Amniotic stem cell (primary cell): Measurements from ENCODE around the gene NIPBL.
"Not testable (repeated sequence)": the region's sequence is repeated elsewhere in the genome, so short reads cannot be mapped to it uniquely, and the experiment has no call there.

Source experiments
- DNase-seq: peaks from one replicate; lab custom pipeline; 2025; lab: John Stamatoyannopoulos, UW

The NIPBL gene

GRCh38 chr5:36876299-36876964, at the start of gene NIPBL:
Gene NIPBL (plus strand): TSS chr5:36876769. CDS start chr5:36953697, 76,928 bp downstream.
- DNase-seq = peak; percentile 87

GRCh38 chr5:36832274-36832673, 44.3 kb upstream of the NIPBL start:
- DNase-seq = no peak

- DNase-seq = no peak
These were observed 39.7 kb upstream of the NIPBL start for GRCh38 chr5:36836831-36837230.

GRCh38 chr5:36839489-36840476, 36.8 kb upstream of the NIPBL start:
- DNase-seq = no peak

GRCh38 chr5:36841677-36842076, 34.9 kb upstream of the NIPBL start:
- no peak for DNase-seq

- no peak for DNase-seq
These were observed 34.5 kb upstream of the NIPBL start for GRCh38 chr5:36842087-36842486.

- no peak for DNase-seq
These were observed 32.3 kb upstream of the NIPBL start for GRCh38 chr5:36844305-36844704.

GRCh38 chr5:36848545-36848944, 28.0 kb upstream of the NIPBL start:
- DNase-seq = not testable (repeated sequence)

- DNase-seq = not testable (repeated sequence)
These were observed 23.7 kb upstream of the NIPBL start for GRCh38 chr5:36852903-36853302.

GRCh38 chr5:36854402-36855140, 22.0 kb upstream of the NIPBL start:
- no peak for DNase-seq

- no peak for DNase-seq
These were observed 21.5 kb upstream of the NIPBL start for GRCh38 chr5:36855141-36855495.

GRCh38 chr5:36861871-36862270, 14.7 kb upstream of the NIPBL start:
- no peak for DNase-seq

- DNase-seq = peak; percentile 67
These were observed 6.0 kb upstream of the NIPBL start for GRCh38 chr5:36870399-36871040.

GRCh38 chr5:36874465-36874864, 2.1 kb upstream of the NIPBL start:
- no peak for DNase-seq

- peak; percentile 23 for DNase-seq
These were observed 1.3 kb upstream of the NIPBL start for GRCh38 chr5:36875051-36875789.

GRCh38 chr5:36875790-36876298, 725 bp upstream of the NIPBL start:
- peak; percentile 57 for DNase-seq

- DNase-seq = no peak
These were observed 547 bp downstream of the NIPBL start for GRCh38 chr5:36876965-36877666.

GRCh38 chr5:36877667-36878391, 1.3 kb downstream of the NIPBL start:
- no peak for DNase-seq

- DNase-seq = no peak
These were observed 2.0 kb downstream of the NIPBL start for GRCh38 chr5:36878392-36879082.
